Spinal cord (tissue), 10 donors: Measurements from ENCODE around the gene FEM1C. TPM values are rescaled to one million over a fixed set of nuclear protein-coding genes. Genes with fewer than 3 reads are reported as not detected.

Source experiments
- DNase-seq, 6 donors: peaks; one replicate each; pipeline versions ENCODE4 v3.0.0 to v3.0.0-alpha.2; 2013 to 2015; ENCODE audit warnings: low spot score in 6 of 6, low read depth in 4 of 6
- H3K27ac ChIP-seq: one replicate; pipeline ENCODE4 v1.5.1; 2013; ENCODE audit warnings: low read depth, low read length, control low read depth
- H3K27me3 ChIP-seq: one replicate; pipeline ENCODE4 v1.6.1; 2013; ENCODE audit warnings: low read length; ENCODE audit not compliant: control insufficient read depth, insufficient read depth
- H3K36me3 ChIP-seq: one replicate; pipeline ENCODE4 v1.6.1; 2013; ENCODE audit warnings: low read length; ENCODE audit not compliant: control insufficient read depth, insufficient read depth
- H3K4me1 ChIP-seq: one replicate; pipeline ENCODE4 v1.6.1; 2013; ENCODE audit warnings: low read length; ENCODE audit not compliant: control insufficient read depth, insufficient read depth
- H3K4me3 ChIP-seq: one replicate; pipeline ENCODE4 v1.5.1; 2013; ENCODE audit warnings: low read depth, low read length, control low read depth
- H3K9me3 ChIP-seq: one replicate; pipeline ENCODE4 v1.6.1; 2013; ENCODE audit warnings: low read length; ENCODE audit not compliant: control insufficient read depth, insufficient read depth
- WGBS: methylation state at CpG from one replicate; pipeline ENCODE4 v1.1.5; 2013; ENCODE audit warnings: missing lambda C conversion rate; ENCODE audit not compliant: insufficient coverage; 5-methylcytosine and 5-hydroxymethylcytosine counted together
- polyA plus RNA-seq, 2 donors: library from polyadenylated mRNA; unstranded; fragments of 120-200 nt; gene quantifications; one replicate each; pipeline ENCODE4 v1.2.1, GENCODE V29; 2013; ENCODE audit not compliant: insufficient read length in 2 of 2
- small RNA-seq: library from RNA; depleted of rRNA; stranded (forward); fragments of <200 nt; gene quantifications from one replicate; pipeline ENCODE3, GENCODE V24; 2014; ENCODE audit warnings: low replicate concordance
- total RNA-seq, 2 donors: library from RNA; depleted of rRNA in 1 of 2; stranded (reverse); fragments of 120-200 nt in 1 of 2; fragments of >200 nt in 1 of 2; gene quantifications; one replicate each; pipeline versions ENCODE4 v1.2.3 to v1.2.4, GENCODE V29; 2013 to 2014
- donor health status: healthy.

FEM1C gene
- total and polyA plus RNA-seq, 4 donors: 15.2 to 46.1 (median 18.3) TPM

- no peaks in the 10 kb centered on the region for H3K9me3 ChIP-seq
- WGBS: 48% methylated on average over 3 of the region's 6 CpGs
- no peaks in the 10 kb centered on the region for H3K36me3 ChIP-seq
- H3K4me3 ChIP-seq: no peak overlapping the region
- peak in 2 of 6 donors; percentile 62 to 96 for DNase-seq
- H3K27ac ChIP-seq: no peak overlapping the region
- peaks cover 6% of the 10 kb centered on the region for H3K4me1 ChIP-seq
- no peaks in the 10 kb centered on the region for H3K27me3 ChIP-seq
These were observed 73.1 kb downstream of the FEM1C start for GRCh38 chr5:115471345-115472063.

DNA sequence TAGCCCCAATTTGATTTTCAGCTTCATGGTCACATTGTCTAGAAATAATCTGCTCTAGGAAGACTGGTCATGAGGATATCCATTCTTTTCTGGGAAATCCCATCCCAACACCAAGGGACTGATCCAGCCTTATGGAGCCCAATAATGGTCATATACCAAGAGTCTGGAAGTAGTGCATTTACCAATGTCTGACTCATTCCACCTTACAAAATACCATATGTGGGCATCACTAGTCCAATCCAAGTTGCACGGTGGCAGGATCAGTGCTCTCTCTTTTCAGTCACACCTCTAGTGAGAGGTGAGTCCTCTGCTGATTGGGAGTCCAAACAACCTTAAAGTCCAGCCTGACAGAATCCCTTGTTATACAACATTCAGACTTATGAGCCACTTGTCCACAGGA, 73.7 kb downstream of the FEM1C start:
- Histone ChIP-seq H3K4me3 (no peak overlapping the region), H3K36me3 (no peaks in the 10 kb centered on the region), H3K4me1 (peaks cover 6% of the 10 kb centered on the region), H3K27me3 (no peaks in the 10 kb centered on the region), H3K27ac (no peak overlapping the region), H3K9me3 (no peaks in the 10 kb centered on the region)
- WGBS: 82% methylated on average over 1 of the region's 1 CpG
- no peak for DNase-seq

Small RNAs within 50 kb of the gene (small RNA-seq; reads per million reads assigned to genes)
- gene AC008628.1 (not detected), gene AC008628.2 (not detected)

Other genes with a start within 250 kb of the FEM1C start
- 10 to 100 TPM; 16.4 to 19.3 TPM for gene CCDC112, start 248.1 kb downstream of the FEM1C start, total RNA-seq
- gene CCDC112, start 248.1 kb downstream of the FEM1C start, polyA plus RNA-seq: 10 to 100 TPM; 30.4 to 33.5 TPM
- gene TICAM2, start 57.7 kb upstream of the FEM1C start, total RNA-seq: 1 to 10 TPM; 2.3 to 5.3 TPM
- 1 to 10 TPM; 3.3 to 3.8 TPM for gene TICAM2, start 57.7 kb upstream of the FEM1C start, polyA plus RNA-seq
- gene TMED7, start 81.3 kb upstream of the FEM1C start, total RNA-seq: 100 to 1,000 TPM in 1 of 2 donors, 10 to 100 TPM in 1; 76.9 to 142 TPM
- 10 to 100 TPM; 58.6 to 78.5 TPM for gene TMED7, start 81.3 kb upstream of the FEM1C start, polyA plus RNA-seq